ENCODE data around the gene DEDD. TPM values are rescaled to one million over a fixed set of nuclear protein-coding genes. Genes with fewer than 3 reads are reported as not detected.

The DEDD gene
- total RNA-seq, 1 experiment from 2014 or later: 34.2 TPM

- DNase-seq (ENCODE audit: extremely low read depth, low read depth): no peak
These were observed 32.6 kb upstream of the DEDD start for GRCh38 chr1:161164901-161165610.

- DNase-seq (ENCODE audit: extremely low read depth, low read depth): no peak
These were observed 31.3 kb upstream of the DEDD start for GRCh38 chr1:161163793-161164192.

- DNase-seq (ENCODE audit: extremely low read depth, low read depth): no peak
These were observed 30.3 kb upstream of the DEDD start for GRCh38 chr1:161162806-161163205.

- no peak for DNase-seq (ENCODE audit: extremely low read depth, low read depth)
These were observed 29.6 kb upstream of the DEDD start for GRCh38 chr1:161162052-161162451.

GRCh38 chr1:161161652-161162051 lies 29.2 kb upstream of the DEDD start:
- no peak for DNase-seq (ENCODE audit: extremely low read depth, low read depth)

GRCh38 chr1:161160671-161161145 lies 28.2 kb upstream of the DEDD start:
- DNase-seq (ENCODE audit: extremely low read depth, low read depth): no peak

- DNase-seq (ENCODE audit: extremely low read depth, low read depth): no peak
These were observed 27.4 kb upstream of the DEDD start for GRCh38 chr1:161159913-161160243.

- DNase-seq (ENCODE audit: extremely low read depth, low read depth): peak; percentile 93
These were observed 26.8 kb upstream of the DEDD start, which contains the start of gene USP21 for GRCh38 chr1:161159087-161159912. USP21 (plus strand) TSS chr1:161159500; CDS start chr1:161160641, 1,141 bp downstream.

- DNase-seq (ENCODE audit: extremely low read depth, low read depth): no peak
These were observed 26.0 kb upstream of the DEDD start for GRCh38 chr1:161158316-161159010.

- DNase-seq (ENCODE audit: extremely low read depth, low read depth): no peak
These were observed 25.4 kb upstream of the DEDD start for GRCh38 chr1:161157867-161158266.

GRCh38 chr1:161153682-161154337 lies 21.3 kb upstream of the DEDD start, which contains the start of gene UFC1:
UFC1 (plus strand) TSS chr1:161153978; CDS start chr1:161153998, 20 bp downstream.
- DNase-seq (ENCODE audit: extremely low read depth, low read depth): peak; percentile 91

GRCh38 chr1:161153176-161153575 lies 20.7 kb upstream of the DEDD start:
- no peak for DNase-seq (ENCODE audit: extremely low read depth, low read depth)

GRCh38 chr1:161145832-161146231 lies 13.4 kb upstream of the DEDD start:
- no peak for DNase-seq (ENCODE audit: extremely low read depth, low read depth)

GRCh38 chr1:161140755-161141400 lies 8.4 kb upstream of the DEDD start:
- no peak for DNase-seq (ENCODE audit: extremely low read depth, low read depth)

- peak; percentile 64 for DNase-seq (ENCODE audit: extremely low read depth, low read depth)
These were observed 7.3 kb upstream of the DEDD start for GRCh38 chr1:161139766-161140165.

GRCh38 chr1:161138431-161138830 lies 6.0 kb upstream of the DEDD start:
- no peak for DNase-seq (ENCODE audit: extremely low read depth, low read depth)

- no peak for DNase-seq (ENCODE audit: extremely low read depth, low read depth)
These were observed 5.4 kb upstream of the DEDD start for GRCh38 chr1:161137881-161138280.

- DNase-seq (ENCODE audit: extremely low read depth, low read depth): no peak
These were observed 813 bp upstream of the DEDD start for GRCh38 chr1:161133220-161133740.

- no peak for DNase-seq (ENCODE audit: extremely low read depth, low read depth)
These were observed 701 bp downstream of the DEDD start for GRCh38 chr1:161131523-161132409.
